Femur (tissue), 1 donor: ENCODE measurements around the gene HERC2.
A peak's percentile ranks its signal among the peaks of the same experiment; 100 is the strongest.
"Not testable (repeated sequence)": the region's sequence is repeated elsewhere in the genome, so short reads cannot be mapped to it uniquely, and the experiment has no call there.

ENCODE experiments used
- DNase-seq: peaks from one replicate; pipeline ENCODE4 v3.0.0-alpha.2; 2017

HERC2 gene

DNA sequence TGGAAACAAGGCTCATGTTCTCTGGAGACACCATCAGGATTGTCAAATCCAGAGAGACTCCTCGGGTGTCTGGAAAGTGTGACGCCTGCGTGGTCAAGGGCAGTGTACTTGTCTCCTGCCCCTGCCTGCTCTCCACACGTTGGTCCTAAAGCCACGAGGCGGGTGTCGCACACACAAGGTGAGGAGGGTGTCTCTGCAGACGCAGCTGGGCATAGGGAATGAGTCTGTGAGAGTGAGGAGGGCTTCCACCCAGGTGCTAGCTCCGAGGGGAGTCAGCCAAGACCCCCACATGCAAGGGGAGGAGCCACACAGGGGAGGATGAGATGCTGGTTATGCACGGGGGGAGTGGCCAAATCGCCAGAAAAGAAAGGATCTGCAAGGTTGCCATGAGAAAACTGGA lies 194.9 kb downstream of the HERC2 start:
- DNase-seq: no peak

DNA sequence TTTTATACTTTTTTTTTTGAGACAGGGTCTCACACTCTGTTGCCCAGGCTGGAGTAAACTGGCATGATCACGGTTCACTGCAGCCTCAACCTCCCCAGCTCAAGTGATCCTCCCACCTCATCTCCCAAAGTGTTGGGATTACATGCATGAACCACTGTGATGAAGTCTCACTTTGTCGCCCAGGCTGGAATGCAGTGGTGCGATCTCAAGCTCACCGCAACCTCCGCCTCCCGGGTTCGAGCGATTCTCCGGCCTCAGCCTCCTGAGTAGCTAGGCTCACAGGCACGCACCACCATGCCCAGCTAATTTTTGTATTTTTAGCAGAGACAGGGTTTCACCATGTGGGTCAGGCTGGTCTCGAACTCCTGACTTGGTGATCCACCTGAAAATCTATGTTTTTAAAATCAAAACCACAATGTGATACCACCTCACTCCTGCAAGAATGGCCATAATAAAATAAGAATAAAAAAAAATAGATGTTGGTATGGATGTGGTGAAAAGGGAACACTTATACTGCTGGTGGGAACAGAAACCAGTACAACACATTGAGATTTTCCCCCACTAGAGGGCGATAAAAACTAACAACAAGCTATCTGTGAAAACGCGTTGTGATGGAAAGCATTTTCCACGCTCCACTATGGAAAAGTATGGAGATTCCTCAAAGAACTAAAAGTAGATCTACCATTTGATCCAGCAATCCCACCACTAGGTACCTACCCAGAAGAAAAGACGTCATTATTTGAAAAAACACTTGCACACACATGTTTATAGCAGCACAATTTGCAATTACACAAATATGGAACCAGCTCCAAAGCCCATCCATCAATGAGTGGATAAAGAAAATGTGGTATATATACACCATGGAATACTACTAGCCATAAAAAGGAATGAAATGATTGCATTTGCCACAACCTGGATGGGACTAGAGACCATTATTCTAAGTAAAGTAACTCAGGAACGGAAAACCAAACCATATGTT lies 196.0 kb downstream of the HERC2 start:
- DNase-seq: no peak

DNA sequence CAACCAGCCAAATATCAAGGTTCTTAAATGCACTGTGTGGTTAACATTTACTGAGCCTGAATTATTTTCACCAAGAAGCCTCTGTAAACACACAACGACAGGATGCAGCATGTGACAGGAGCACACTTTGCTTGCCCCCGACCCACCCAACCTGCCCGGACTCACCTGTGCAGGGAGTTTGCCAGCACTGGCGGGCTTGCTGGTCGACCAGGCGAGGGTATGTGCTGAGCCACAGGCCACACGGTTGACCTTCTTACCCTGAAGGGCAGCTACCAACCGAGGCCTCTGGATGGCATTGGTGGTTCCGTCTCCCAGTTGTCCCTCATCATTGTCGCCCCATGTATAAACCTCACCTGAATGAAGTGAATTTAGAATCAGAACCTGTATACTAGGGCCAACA lies 197.1 kb downstream of the HERC2 start:
- DNase-seq: no peak

- DNase-seq: peak; percentile 80
Measured at GRCh38 chr15:28123408-28124023, 198.5 kb downstream of the HERC2 start.

DNA sequence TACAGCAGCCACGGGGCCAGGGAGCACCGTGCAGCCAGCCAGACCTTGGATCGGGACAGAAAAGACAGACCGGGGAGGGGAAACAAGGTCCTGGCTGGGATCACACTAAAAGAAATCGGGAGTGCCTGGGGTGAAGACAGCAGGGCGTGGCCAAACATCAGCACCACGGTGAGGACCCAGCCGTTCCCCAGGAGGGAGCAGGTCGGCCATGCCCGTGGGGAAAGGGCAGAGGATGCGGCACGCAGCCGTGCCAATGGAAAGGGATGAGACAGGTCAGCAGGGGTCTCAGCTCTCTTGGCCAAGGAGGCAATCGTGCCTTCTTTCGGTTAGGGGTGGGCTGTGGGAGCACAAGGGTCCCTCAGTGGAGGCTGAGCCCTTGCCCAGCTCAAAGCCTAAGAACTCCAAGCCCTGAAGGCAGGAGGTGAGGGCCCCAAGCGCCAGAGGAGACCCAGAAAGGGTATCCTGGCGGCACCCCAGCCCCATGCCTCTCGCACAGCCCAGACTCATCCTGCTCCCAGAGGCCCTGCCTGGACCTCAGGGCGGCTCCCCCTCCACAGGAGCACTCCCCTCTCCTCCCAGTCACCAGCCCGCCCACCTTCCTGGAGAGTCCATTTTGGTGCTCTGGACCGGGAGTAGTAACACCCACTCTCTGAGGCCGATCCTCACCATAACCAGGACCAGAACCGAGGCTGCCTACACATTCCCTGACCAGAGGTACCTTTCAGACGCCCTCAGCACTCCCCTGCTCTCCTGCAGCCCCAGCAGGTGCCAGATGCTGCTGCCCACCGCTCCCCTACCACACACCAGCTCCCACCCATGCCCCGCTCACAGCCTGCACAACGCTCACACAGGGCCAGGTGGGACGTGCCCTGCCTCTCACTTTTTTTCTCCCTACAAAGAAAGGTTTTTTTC lies 199.7 kb downstream of the HERC2 start:
- DNase-seq: no peak

DNA sequence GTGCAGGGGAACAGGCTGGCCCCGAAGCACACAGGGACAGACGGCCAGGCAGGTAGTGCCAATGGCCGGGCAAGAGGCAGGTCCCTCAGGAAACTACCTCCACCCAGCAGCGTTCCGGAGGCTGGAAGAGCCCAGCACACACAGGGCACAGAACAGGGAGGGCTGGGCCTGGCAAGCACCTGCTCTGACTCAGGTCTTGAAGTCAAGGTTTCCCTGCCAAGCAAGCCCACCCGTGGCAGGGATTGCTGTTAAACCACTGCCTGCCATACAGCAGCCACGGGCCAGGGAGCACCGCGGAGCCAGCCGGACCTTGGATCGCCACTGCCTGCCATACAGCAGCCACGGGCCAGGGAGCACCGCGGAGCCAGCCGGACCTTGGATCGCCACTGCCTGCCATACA lies 200.4 kb downstream of the HERC2 start:
- not testable (repeated sequence) for DNase-seq

DNA sequence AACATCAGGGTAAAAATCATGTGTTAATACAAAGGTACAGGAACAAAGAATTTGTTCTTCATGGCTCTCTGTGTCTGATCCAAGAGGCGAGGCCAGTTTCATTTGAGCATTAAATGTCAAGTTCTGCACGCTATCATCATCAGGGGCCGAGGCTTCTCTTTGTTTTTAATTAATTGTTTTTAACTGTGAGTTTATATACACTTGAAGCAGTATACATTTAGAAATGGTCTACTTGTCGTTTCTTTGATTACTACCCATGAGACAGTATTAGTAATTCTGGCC lies 201.7 kb downstream of the HERC2 start:
- no peak for DNase-seq

DNA sequence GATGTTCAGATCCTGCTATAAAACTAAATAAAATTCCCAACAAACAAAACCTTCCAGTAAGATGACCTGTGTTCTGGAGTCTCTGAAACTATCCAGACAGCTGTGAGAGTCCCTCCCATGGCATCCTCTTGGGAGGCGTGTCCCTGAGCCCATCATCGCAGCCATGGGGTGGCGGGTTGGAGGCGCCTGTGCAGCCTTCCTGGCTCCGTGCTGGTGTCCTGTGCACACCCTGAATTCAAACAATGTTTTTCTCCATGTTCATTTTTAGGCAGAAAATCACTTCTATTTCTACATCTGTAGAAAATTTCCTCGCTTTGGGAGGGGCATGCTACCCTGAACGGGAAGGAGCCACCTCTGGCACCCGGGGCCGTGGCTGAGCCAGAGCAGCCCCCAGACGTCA lies 203.4 kb downstream of the HERC2 start:
- no peak for DNase-seq

DNA sequence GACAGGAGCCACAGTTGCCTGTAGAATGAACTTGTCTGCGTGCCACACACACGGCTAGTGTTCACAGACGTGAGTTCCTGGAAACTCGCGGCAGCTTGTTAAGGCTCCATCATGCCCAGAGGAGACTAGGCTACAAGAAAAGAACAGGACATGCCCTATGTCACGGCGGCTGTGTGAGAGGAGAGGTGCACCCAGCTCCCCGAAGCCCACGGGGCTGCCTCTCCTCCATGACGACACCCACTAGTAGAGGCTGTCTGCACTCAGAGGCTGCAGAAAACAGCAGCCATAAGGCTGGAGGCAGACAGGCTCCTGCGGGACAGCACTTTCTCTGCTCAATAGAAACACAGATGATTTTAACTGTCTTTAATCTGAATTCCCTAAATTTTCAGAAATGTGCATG lies 203.9 kb downstream of the HERC2 start:
- DNase-seq: no peak

GRCh38 chr15:28117432-28117990 lies 204.5 kb downstream of the HERC2 start:
- DNase-seq: no peak

- no peak for DNase-seq
Measured at GRCh38 chr15:28116521-28117431, 205.2 kb downstream of the HERC2 start.

GRCh38 chr15:28115871-28116270 lies 206.1 kb downstream of the HERC2 start:
- DNase-seq: no peak

- peak; percentile 15 for DNase-seq
Measured at GRCh38 chr15:28114721-28115622, 207.0 kb downstream of the HERC2 start.

GRCh38 chr15:28114114-28114455 lies 207.9 kb downstream of the HERC2 start:
- DNase-seq: no peak

GRCh38 chr15:28113394-28114113 lies 208.4 kb downstream of the HERC2 start:
- DNase-seq: peak; percentile 11

DNA sequence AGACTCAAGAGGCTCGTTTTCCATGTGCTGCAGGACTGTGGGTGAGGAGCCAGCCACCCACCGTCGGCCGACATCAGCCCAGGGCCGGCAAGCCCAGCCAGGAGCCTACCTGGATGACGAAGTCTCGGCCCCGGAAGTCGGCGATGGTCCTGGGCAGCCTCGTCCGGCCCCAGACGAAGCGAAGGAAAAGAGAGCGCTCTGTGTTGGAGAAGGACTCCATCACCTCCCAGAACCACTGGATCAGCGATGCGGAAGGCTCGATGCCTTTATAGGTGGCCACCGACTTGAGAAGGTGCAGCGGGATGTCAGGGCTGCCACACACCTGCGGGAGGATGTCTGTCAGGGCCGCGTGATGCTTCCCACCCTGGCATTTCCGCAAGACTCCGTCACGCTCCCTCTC lies 209.0 kb downstream of the HERC2 start:
- peak; percentile 5 for DNase-seq

- DNase-seq: no peak
Measured at GRCh38 chr15:28112101-28112760, 209.7 kb downstream of the HERC2 start.

DNA sequence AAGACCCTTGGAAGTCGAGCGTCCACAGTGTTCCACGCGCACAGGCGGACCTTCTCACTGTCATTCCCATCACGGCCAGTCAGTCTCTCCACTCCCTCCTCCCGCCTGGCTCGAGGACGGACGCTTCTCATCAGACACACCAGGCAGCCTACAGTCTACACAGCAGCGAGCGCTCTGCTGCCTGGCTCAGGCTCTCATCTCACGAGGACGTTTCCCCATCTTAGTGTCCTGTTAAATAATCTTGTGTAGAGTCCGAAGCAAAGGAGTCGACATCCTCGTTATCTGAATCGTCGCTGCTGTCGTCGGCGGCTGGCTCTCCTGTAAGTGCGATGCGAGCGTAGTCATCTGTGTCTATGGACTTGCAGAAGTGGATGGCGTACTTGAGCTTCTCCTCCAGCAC lies 210.4 kb downstream of the HERC2 start:
- DNase-seq: no peak

- DNase-seq: no peak
Measured at GRCh38 chr15:28110481-28110881, 211.5 kb downstream of the HERC2 start.
